K562 (cell line): ENCODE measurements around the gene BICDL1. TPM values are rescaled to one million over a fixed set of nuclear protein-coding genes. Genes with fewer than 3 reads are reported as not detected.
A peak's percentile ranks its signal among the peaks of the same experiment; 100 is the strongest.

ENCODE experiments used
- ATAC-seq: fragments of 200-7000 bp; cut with Tn5 transposase; 3 replicates; pipeline ENCODE4 v1.9.1; 2020; ENCODE audit warnings: moderate library complexity
- BruUV-seq: library from RNA; stranded (reverse); fragments of 400-500 nt; replicated peaks from 2 replicates; lab custom pipeline; 2021; lab: Mats Ljungman, UMichigan
- CTCF ChIA-PET: fragments of 300-600 bp; formaldehyde crosslinking; extraction: SDS; loops from one replicate; lab custom pipeline; 2021; ENCODE audit warnings: low intra/inter-chr PET ratio; lab: Yijun Ruan, JAX
- POLR2A ChIA-PET: fragments of 300-600, 350-650 bp; sonication (Branson Sonifier 250); formaldehyde crosslinking; extraction: SDS; loops from one replicate; lab custom pipeline; 2021; ENCODE audit warnings: antibody characterized with exemption, inconsistent platforms; lab: Yijun Ruan, JAX
- DNase-seq, 4 experiments: peaks; one replicate each; pipeline versions ENCODE4 v3.0.0 to v3.0.0-alpha.2; 2011 to 2018; ENCODE audit warnings: low spot score in 3 of 4, mixed read lengths in 3 of 4; ENCODE audit errors: extremely low read depth in 1 of 4
- FAIRE-seq: peaks from 2 replicates; lab custom pipeline; 2011; peaks lifted over from hg19 to GRCh38; lab: Jason Lieb, UNC
- H2AFZ ChIP-seq: 2 replicates; pipeline ENCODE4 v1.6.0; 2011; ENCODE audit warnings: low read depth, low read length, control low read depth, inconsistent platforms
- H3K27ac ChIP-seq: fragments of 200-600 bp; 3 replicates; pipeline ENCODE4 v1.8.0; 2011; ENCODE audit warnings: low read depth, mild to moderate bottlenecking, control low read depth, inconsistent platforms, low read length, moderate library complexity, mixed read lengths; ENCODE audit errors: extremely low read depth
- H3K27me3 ChIP-seq, 2 experiments: fragments of 300-600 bp in 1 of 2; 2 replicates in 1 of 2; 3 replicates in 1 of 2; pipeline versions ENCODE4 v1.6.0 to v1.8.0; 2011; ENCODE audit warnings: inconsistent platforms in 2 of 2, low read length in 2 of 2, mild to moderate bottlenecking in 1 of 2, mixed read lengths in 1 of 2, moderate library complexity in 1 of 2; ENCODE audit not compliant: control insufficient read depth in 2 of 2, insufficient read depth in 2 of 2
- H3K36me3 ChIP-seq: fragments of 300-600 bp; 3 replicates; pipeline ENCODE4 v1.8.0; 2011; ENCODE audit warnings: mild to moderate bottlenecking, low read length, inconsistent platforms; ENCODE audit not compliant: control insufficient read depth, insufficient read depth
- H3K4me1 ChIP-seq, 2 experiments: fragments of 200-600 bp in 1 of 2; replicated peaks in 1 of 2; 2 replicates in 1 of 2; 3 replicates in 1 of 2; pipeline versions ENCODE4 v1.5.1 to v1.8.0; 2011; ENCODE audit warnings: inconsistent platforms in 2 of 2, low read length in 2 of 2, mild to moderate bottlenecking in 1 of 2, mixed read lengths in 1 of 2, moderate library complexity in 1 of 2; ENCODE audit not compliant: control insufficient read depth in 2 of 2, insufficient read depth in 2 of 2
- H3K4me2 ChIP-seq: 2 replicates; pipeline ENCODE4 v1.6.1; 2011; ENCODE audit warnings: low read length, control low read depth, inconsistent platforms, mixed read lengths; ENCODE audit not compliant: insufficient read depth
- H3K4me3 ChIP-seq: fragments of 200-600 bp; sonication (generic), shearing (Covaris generic); 2 replicates; pipeline ENCODE4 v1.5.1; 2016; ENCODE audit warnings: control low read depth, inconsistent platforms
- H3K79me2 ChIP-seq: fragments of 200-600 bp; 3 replicates; pipeline ENCODE4 v1.8.0; 2011; ENCODE audit warnings: low read length, inconsistent platforms; ENCODE audit not compliant: control insufficient read depth, insufficient read depth
- H3K9ac ChIP-seq, 2 experiments: 2 replicates each; pipeline versions ENCODE4 v1.6.0 to v1.6.1; 2011; ENCODE audit warnings: low read depth in 2 of 2, low read length in 2 of 2, control low read depth in 1 of 2, inconsistent platforms in 1 of 2, mild to moderate bottlenecking in 1 of 2, mixed read lengths in 1 of 2; ENCODE audit not compliant: insufficient read depth in 1 of 2
- H3K9me1 ChIP-seq: one replicate; pipeline ENCODE4 v1.6.0; 2011; ENCODE audit warnings: inconsistent platforms, mild to moderate bottlenecking, low read length, moderate library complexity; ENCODE audit not compliant: control insufficient read depth, insufficient read depth
- H3K9me3 ChIP-seq: replicated peaks from 2 replicates; pipeline ENCODE4 v1.5.1; 2011; ENCODE audit warnings: low read depth, low read length, inconsistent platforms; ENCODE audit not compliant: control insufficient read depth, insufficient read depth
- H4K20me1 ChIP-seq: replicated peaks from 2 replicates; pipeline ENCODE4 v1.6.1; 2011; ENCODE audit warnings: low read length, inconsistent platforms, mixed read lengths; ENCODE audit not compliant: control insufficient read depth, insufficient read depth
- DLX4 ChIP-seq: fragments of 250-450 bp; sonication (Bioruptor Pico); IDR thresholded peaks from 2 replicates; pipeline ENCODE4 v1.6.1; 2021; ENCODE audit warnings: mild to moderate bottlenecking
- ELF1 ChIP-seq: fragments of 200-800 bp; sonication (Bioruptor generic); IDR thresholded peaks from 2 replicates; pipeline ENCODE4 v1.6.1; 2016; ENCODE audit warnings: missing genetic modification characterization, missing compliant biosample characterization
- KHSRP ChIP-seq: fragments of 450-650 bp; IDR thresholded peaks from 2 replicates; pipeline ENCODE4 v1.6.1; 2017
- NCOA2 ChIP-seq, 2 experiments: fragments of 450-650 bp; IDR thresholded peaks; 2 replicates each; pipeline ENCODE4 v1.6.1; 2018; ENCODE audit warnings: mild to moderate bottlenecking in 2 of 2, moderate library complexity in 1 of 2; ENCODE audit not compliant: partially characterized antibody in 2 of 2
- NFIX ChIP-seq: fragments of 250-450 bp; sonication (Bioruptor Pico); IDR thresholded peaks from 2 replicates; pipeline ENCODE4 v1.4.0; 2020; ENCODE audit warnings: low read depth, mild to moderate bottlenecking, moderate library complexity
- NFRKB ChIP-seq: fragments of 450-650 bp; IDR thresholded peaks from 2 replicates; pipeline ENCODE4 v1.6.1; 2016; ENCODE audit warnings: low read depth
- RBM25 ChIP-seq: fragments of 200-400 bp; formaldehyde crosslinking; IDR thresholded peaks from 2 replicates; pipeline ENCODE4 v1.6.1; 2018; ENCODE audit warnings: low read length, low read depth, moderate library complexity; ENCODE audit not compliant: severe bottlenecking
- SMAD3 ChIP-seq: fragments of 450-650 bp; formaldehyde crosslinking; conservative IDR thresholded peaks from 2 replicates; pipeline ENCODE4 v1.4.0; 2020; ENCODE audit warnings: mild to moderate bottlenecking
- SNAPC5 ChIP-seq: fragments of 250-450 bp; sonication (Bioruptor Pico); IDR thresholded peaks from 2 replicates; pipeline ENCODE4 v1.8.0; 2021; ENCODE audit warnings: moderate library complexity, mild to moderate bottlenecking, inconsistent platforms
- ZFP1 ChIP-seq: fragments of 450-650 bp; formaldehyde crosslinking; IDR thresholded peaks from 2 replicates; pipeline ENCODE4 v1.4.0; 2020; ENCODE audit warnings: mild to moderate bottlenecking, mixed read lengths
- ZNF134 ChIP-seq: fragments of 250-450 bp; sonication (Bioruptor Pico); conservative IDR thresholded peaks from 2 replicates; pipeline ENCODE4 v1.4.0; 2020
- ZNF217 ChIP-seq: sonication (generic); formaldehyde crosslinking; IDR thresholded peaks from 2 replicates; pipeline ENCODE4 v1.8.0; 2022; ENCODE audit warnings: mild to moderate bottlenecking, missing genetic modification reagents
- ZNF3 ChIP-seq: fragments of 250-450 bp; sonication (Bioruptor Pico); IDR thresholded peaks from 2 replicates; pipeline ENCODE4 v1.5.0; 2021; ENCODE audit warnings: mild to moderate bottlenecking, moderate library complexity
- ZNF699 ChIP-seq: fragments of 250-450 bp; sonication (Bioruptor Pico); IDR thresholded peaks from 2 replicates; pipeline ENCODE4 v1.8.0; 2021; ENCODE audit warnings: mild to moderate bottlenecking, moderate library complexity; ENCODE audit not compliant: insufficient replicate concordance
- WGBS: fragments of 100-300 bp; shearing (Covaris generic); methylation state at CpG from one replicate; pipeline ENCODE4 v1.1.6; 2016; ENCODE audit warnings: low coverage, mixed read lengths; ENCODE audit not compliant: insufficient coverage; ENCODE audit errors: missing lambda C conversion rate; 5-methylcytosine and 5-hydroxymethylcytosine counted together
- in situ Hi-C: fragments of 300-500 bp; cut with MboI; formaldehyde crosslinking; loops from 4 replicates; pipeline ENCODE4 v1.15.0; 2018; ENCODE audit warnings: inconsistent platforms, mixed read lengths
- intact Hi-C: fragments of 100-400 bp; cut with micrococcal nuclease; formaldehyde crosslinking; loops from 2 replicates; pipeline ENCODE4 v1.14.2; 2022
- polyA plus RNA-seq, 8 experiments: library from polyadenylated mRNA; depleted of rRNA in 4 of 8; stranded (reverse) in 5 of 8; unstranded in 3 of 8; fragments of >200 nt; fragmentation: Nextera tagmentation in 2 of 8; fragmentation: Illumina TruSeq in 1 of 8; extraction: Ambion mirVana in 2 of 8; extraction: Trizol in 1 of 8; gene quantifications; 2 replicates each; pipeline versions ENCODE4 v1.2.1 to v1.2.3, GENCODE V29; 2011 to 2014; ENCODE audit warnings: inconsistent platforms in 1 of 8, missing spikeins in 1 of 8
- total RNA-seq, 7 experiments: library from RNA; depleted of rRNA in 6 of 7; stranded (reverse); fragments of >200 nt in 6 of 7; fragmentation: Illumina TruSeq in 2 of 7; extraction: Trizol in 2 of 7; gene quantifications; 2 replicates each; pipeline versions ENCODE4 v1.2.1 to v1.2.3, GENCODE V29; 2011 to 2021; ENCODE audit warnings: low replicate concordance in 1 of 7
- TF ChIP-seq, protein P1 (sequence below): fragments of 450-650 bp; formaldehyde crosslinking; IDR thresholded peaks from 2 replicates; pipeline ENCODE4 v1.4.0; 2020; ENCODE audit warnings: mild to moderate bottlenecking, moderate library complexity

The BICDL1 gene
- total and polyA plus RNA-seq, 9 of the 15 experiments (the other 6 are each of a cell fraction or from before 2014, with no cell fraction given), result 0.06 to 2.0 (median 0.58) TPM

GRCh38 chr12:120000556-120000955, 11.5 kb downstream of the BICDL1 start:
- Histone ChIP-seq H3K9me3 (no peaks in the 10 kb centered on the region), H3K36me3 (no peaks in the 10 kb centered on the region), H3K9me1 (no peaks in the 10 kb centered on the region), H3K4me3 (no peak overlapping the region), H4K20me1 (no peaks in the 10 kb centered on the region), H2AFZ (no peak overlapping the region), H3K79me2 (no peaks in the 10 kb centered on the region), H3K4me1 (no peaks in the 10 kb centered on the region), H3K4me2 (no peak overlapping the region), H3K27me3 (peaks cover 21 to 23% of the 10 kb centered on the region in 2 experiments; a peak in 4 of 5 replicates), H3K9ac (no peak overlapping the region), H3K27ac (no peak overlapping the region)
- no peak for ATAC-seq
- ChIA-PET CTCF (no interaction called here), POLR2A (no interaction called here)
- TF ChIP-seq RBM25 (peak; percentile 30), ZNF3 (CRISPR knock-in tag) (no peak)
- BruUV-seq, result no TSS peak
- no peak for FAIRE-seq
- in situ Hi-C loops (no loop called here), intact Hi-C loops (no loop called here)
- WGBS, result 2% methylated on average over 3 of the region's 3 CpGs
- no peak for DNase-seq

GRCh38 chr12:120006258-120006975, 17.4 kb downstream of the BICDL1 start:
- no TSS peak for BruUV-seq
- Histone ChIP-seq H3K36me3 (no peaks in the 10 kb centered on the region), H3K9ac (no peak overlapping the region), H3K4me3 (no peak overlapping the region), H3K9me3 (no peaks in the 10 kb centered on the region), H2AFZ (no peak overlapping the region), H3K79me2 (no peaks in the 10 kb centered on the region), H3K27ac (no peak overlapping the region), H3K4me1 (no peaks in the 10 kb centered on the region), H4K20me1 (no peaks in the 10 kb centered on the region), H3K4me2 (no peak overlapping the region), H3K9me1 (no peaks in the 10 kb centered on the region), H3K27me3 (peaks cover 0 to 7% of the 10 kb centered on the region in 2 experiments; a peak in 3 of 5 replicates)
- ChIA-PET POLR2A (interaction anchor here (0.8 kb wide), 1 partner anchor 17 kb away, joined by 3 read pairs; no protein-coding TSS in a partner anchor), CTCF (no interaction called here)
- no peak for ATAC-seq
- no peak for FAIRE-seq
- 0% methylated on average over 3 of the region's 3 CpGs for WGBS
- in situ Hi-C loops (no loop called here), intact Hi-C loops (no loop called here)
- no peak for DNase-seq
- no peak for TF ChIP-seq ZNF134 (CRISPR knock-in tag)
- TF ChIP-seq NCOA2 (IDR thresholded peaks at IDR 0.05; ENCODE audit: partially characterized antibody in 2 of 2), result no peak
- TF ChIP-seq NFRKB, result no peak
- TF ChIP-seq ZNF217 (CRISPR knock-in tag), result no peak
- TF ChIP-seq SMAD3 (CRISPR knock-in tag), result no peak
- no peak for TF ChIP-seq ELF1 (tag)
- TF ChIP-seq DLX4 (CRISPR knock-in tag), result no peak
- TF ChIP-seq NFIX (CRISPR knock-in tag), result no peak
- TF ChIP-seq ZFP1 (CRISPR knock-in tag), result no peak
- TF ChIP-seq KHSRP, result no peak
- TF ChIP-seq ZNF699, result no peak
- TF ChIP-seq, protein P1, sequence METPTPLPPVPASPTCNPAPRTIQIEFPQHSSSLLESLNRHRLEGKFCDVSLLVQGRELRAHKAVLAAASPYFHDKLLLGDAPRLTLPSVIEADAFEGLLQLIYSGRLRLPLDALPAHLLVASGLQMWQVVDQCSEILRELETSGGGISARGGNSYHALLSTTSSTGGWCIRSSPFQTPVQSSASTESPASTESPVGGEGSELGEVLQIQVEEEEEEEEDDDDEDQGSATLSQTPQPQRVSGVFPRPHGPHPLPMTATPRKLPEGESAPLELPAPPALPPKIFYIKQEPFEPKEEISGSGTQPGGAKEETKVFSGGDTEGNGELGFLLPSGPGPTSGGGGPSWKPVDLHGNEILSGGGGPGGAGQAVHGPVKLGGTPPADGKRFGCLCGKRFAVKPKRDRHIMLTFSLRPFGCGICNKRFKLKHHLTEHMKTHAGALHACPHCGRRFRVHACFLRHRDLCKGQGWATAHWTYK (CRISPR knock-in tag), result no peak
- no peak for TF ChIP-seq SNAPC5 (CRISPR knock-in tag)
